ENCODE results near the gene IGSF21. TPM values are rescaled to one million over a fixed set of nuclear protein-coding genes. Genes with fewer than 3 reads are reported as not detected.
A peak's percentile ranks its signal among the peaks of the same experiment; 100 is the strongest.

Gene IGSF21
- total RNA-seq, 1 donor: not detected

GRCh38 chr1:18085387-18086074, 22.1 kb upstream of the IGSF21 start:
- no peak overlapping the region for H3K4me3 ChIP-seq (ENCODE audit: low read depth, low read length)
- DNase-seq (ENCODE audit: low read depth): no peak
- TF ChIP-seq CTCF (IDR thresholded peaks at IDR 0.05; ENCODE audit: insufficient read depth, low read length): no peak

- no peak for DNase-seq (ENCODE audit: low read depth)
- no peak for TF ChIP-seq CTCF (IDR thresholded peaks at IDR 0.05; ENCODE audit: insufficient read depth, low read length)
- no peak overlapping the region for H3K4me3 ChIP-seq (ENCODE audit: low read depth, low read length)
Measured at GRCh38 chr1:18088077-18088594, 19.5 kb upstream of the IGSF21 start.

GRCh38 chr1:18089488-18089887, 18.1 kb upstream of the IGSF21 start:
- no peak overlapping the region for H3K4me3 ChIP-seq (ENCODE audit: low read depth, low read length)
- no peak for TF ChIP-seq CTCF (IDR thresholded peaks at IDR 0.05; ENCODE audit: insufficient read depth, low read length)
- DNase-seq (ENCODE audit: low read depth): no peak

- no peak for TF ChIP-seq CTCF (IDR thresholded peaks at IDR 0.05; ENCODE audit: insufficient read depth, low read length)
- DNase-seq (ENCODE audit: low read depth): no peak
- no peak overlapping the region for H3K4me3 ChIP-seq (ENCODE audit: low read depth, low read length)
Measured at GRCh38 chr1:18090636-18091035, 17.0 kb upstream of the IGSF21 start.

- no peak overlapping the region for H3K4me3 ChIP-seq (ENCODE audit: low read depth, low read length)
- no peak for TF ChIP-seq CTCF (IDR thresholded peaks at IDR 0.05; ENCODE audit: insufficient read depth, low read length)
- peak; percentile 59 for DNase-seq (ENCODE audit: low read depth)
Measured at GRCh38 chr1:18091660-18092446, 15.7 kb upstream of the IGSF21 start.

GRCh38 chr1:18093193-18093592, 14.4 kb upstream of the IGSF21 start:
- H3K4me3 ChIP-seq (ENCODE audit: low read depth, low read length): no peak overlapping the region
- TF ChIP-seq CTCF (IDR thresholded peaks at IDR 0.05; ENCODE audit: insufficient read depth, low read length): no peak
- no peak for DNase-seq (ENCODE audit: low read depth)

Measured in fibroblast of the aortic adventitia (primary cell).